ENCODE measurements around the gene CENPA.
A peak's percentile ranks its signal among the peaks of the same experiment; 100 is the strongest.
"Not testable (repeated sequence)": the region's sequence is repeated elsewhere in the genome, so short reads cannot be mapped to it uniquely, and the experiment has no call there.

The CENPA gene

DNA sequence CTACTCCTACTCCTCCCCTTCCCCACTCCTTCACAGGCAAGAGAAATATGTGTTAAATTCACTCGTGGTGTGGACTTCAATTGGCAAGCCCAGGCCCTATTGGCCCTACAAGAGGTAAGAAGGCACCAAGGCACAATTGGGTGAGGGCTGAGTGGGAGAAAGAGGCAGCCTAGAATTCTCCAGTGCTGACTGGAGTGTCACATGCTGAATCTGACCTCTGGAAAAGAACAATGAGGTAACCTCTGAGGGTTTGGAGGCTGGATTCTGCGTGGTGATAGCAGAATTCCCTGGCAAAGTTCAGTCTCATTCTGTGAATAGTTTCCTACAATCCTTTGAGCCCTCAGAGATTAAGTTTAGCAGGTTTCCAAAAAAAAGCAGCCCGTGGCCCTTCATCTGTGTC, 6.9 kb downstream of the CENPA start:
- no peak for DNase-seq (ENCODE audit: low spot score)

- DNase-seq (ENCODE audit: low spot score) = no peak
Observed at GRCh38 chr2:26793518-26793917, 7.7 kb downstream of the CENPA start.

DNA sequence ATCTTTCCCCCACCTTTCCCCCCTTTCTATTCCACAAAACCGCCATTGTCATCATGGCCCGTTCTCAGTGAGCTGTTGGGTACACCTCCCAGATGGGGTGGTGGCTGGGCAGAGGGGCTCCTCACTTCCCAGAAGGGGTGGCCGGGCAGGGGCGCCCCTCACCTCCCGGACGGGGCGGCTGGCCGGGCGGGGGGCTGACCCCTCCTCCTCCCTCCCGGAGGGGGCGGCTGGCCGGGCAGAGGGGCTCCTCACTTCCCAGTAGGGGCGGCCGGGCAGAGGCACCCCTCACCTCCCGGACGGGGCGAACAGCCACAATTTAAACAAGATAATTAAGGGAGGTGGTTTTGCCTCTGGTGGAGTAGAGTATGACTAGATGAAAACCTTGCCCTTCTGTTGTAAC, 9.3 kb downstream of the CENPA start:
- not testable (repeated sequence) for DNase-seq (ENCODE audit: low spot score)

DNA sequence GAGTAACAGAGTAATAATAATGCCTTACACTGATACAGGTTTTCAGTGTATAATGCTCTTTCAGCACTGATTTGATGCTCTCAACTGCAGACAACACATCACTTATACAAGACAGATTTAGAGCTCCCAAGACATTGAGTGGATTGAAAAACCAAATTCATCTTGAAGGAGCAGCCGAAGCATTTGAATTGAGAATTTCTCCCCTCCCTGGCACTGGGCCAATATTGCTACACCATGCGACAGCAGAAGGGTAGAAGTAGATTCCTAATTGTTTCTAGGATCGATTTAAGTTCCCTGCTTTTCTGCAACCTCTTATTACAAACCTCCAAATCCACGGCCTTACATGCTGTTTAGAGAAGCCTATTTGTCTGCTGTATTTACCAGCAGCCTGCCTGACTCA, 15.5 kb downstream of the CENPA start:
- no peak for DNase-seq (ENCODE audit: low spot score)

GRCh38 chr2:26801796-26802195, 15.9 kb downstream of the CENPA start:
- no peak for DNase-seq (ENCODE audit: low spot score)

DNA sequence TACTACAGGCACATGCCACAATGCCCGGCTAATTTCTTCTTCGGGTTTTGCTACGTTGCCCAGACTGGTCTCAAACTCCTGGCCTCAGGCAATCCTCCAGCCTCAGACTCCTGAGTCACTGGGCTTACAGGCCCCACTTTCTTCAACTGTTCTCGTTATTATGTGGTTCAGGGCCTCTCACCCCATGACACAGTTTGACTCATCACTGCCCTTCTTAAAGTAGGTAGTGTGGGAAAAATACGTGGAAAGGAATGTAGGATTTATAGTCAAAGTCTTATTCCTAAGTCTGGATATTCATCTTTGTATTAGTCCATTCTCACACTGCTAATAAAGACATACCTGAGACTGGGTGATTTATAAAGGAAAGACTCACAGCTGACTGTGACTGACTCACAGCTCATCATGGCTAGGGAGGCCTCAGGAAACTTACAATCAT, 19.4 kb downstream of the CENPA start:
- DNase-seq (ENCODE audit: low spot score) = no peak

- DNase-seq (ENCODE audit: low spot score) = no peak
Observed at GRCh38 chr2:26807788-26808460, 22.1 kb downstream of the CENPA start.

DNA sequence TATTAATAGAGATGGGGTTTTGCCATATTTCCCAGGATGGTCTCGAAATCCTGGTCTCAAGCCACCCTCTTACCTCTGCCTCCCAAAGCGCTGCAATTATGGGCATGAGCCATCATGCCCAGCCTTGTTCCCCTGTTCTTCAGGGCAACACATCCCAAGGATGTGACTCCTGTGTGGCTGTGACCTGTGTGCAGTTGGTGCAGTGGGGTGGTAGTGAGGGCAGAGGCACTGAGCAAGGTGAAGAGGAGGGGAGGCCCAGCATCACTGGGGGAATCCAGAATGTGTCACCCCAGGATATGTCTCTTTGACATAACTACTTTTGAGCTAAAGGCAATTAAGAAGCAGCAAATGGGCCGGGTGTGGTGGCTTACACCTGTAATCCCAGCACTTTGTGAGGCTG, 23.4 kb downstream of the CENPA start:
- DNase-seq (ENCODE audit: low spot score) = no peak

DNA sequence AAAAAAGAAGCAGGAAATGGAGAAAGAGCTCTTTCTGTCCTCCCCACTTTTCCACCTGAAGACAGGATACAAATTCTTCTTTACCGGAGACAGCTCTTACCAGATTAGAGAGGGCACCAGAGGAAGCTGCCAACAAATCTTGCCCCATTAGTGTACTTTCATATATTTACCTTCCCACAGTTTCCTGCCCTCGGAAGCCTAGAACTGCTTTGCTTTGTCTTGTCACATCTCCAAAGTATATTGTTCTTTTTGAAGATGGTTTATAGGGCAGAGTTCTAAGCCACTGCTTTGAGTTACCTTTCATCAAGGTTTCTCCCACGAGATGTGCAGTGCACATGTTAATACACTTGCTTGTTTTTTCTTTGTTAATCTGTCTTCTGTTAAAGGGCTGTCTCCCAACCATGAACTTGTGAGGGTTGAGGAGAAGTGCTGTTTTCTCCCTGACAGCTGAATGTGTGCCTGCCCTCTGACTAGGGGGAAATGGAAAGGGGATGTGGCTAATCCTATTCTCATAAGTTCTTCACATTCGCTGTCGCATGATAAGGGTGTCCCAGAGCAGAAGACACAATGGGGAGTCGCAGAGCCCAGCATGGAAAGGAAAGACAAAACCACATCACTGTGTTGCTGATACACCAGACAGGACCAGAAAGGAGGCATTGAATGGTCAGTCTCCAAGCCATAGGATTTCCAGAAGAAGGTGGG, 24.2 kb downstream of the CENPA start:
- no peak for DNase-seq (ENCODE audit: low spot score)

- no peak for DNase-seq (ENCODE audit: low spot score)
Observed at GRCh38 chr2:26811261-26811660, 25.4 kb downstream of the CENPA start.

DNA sequence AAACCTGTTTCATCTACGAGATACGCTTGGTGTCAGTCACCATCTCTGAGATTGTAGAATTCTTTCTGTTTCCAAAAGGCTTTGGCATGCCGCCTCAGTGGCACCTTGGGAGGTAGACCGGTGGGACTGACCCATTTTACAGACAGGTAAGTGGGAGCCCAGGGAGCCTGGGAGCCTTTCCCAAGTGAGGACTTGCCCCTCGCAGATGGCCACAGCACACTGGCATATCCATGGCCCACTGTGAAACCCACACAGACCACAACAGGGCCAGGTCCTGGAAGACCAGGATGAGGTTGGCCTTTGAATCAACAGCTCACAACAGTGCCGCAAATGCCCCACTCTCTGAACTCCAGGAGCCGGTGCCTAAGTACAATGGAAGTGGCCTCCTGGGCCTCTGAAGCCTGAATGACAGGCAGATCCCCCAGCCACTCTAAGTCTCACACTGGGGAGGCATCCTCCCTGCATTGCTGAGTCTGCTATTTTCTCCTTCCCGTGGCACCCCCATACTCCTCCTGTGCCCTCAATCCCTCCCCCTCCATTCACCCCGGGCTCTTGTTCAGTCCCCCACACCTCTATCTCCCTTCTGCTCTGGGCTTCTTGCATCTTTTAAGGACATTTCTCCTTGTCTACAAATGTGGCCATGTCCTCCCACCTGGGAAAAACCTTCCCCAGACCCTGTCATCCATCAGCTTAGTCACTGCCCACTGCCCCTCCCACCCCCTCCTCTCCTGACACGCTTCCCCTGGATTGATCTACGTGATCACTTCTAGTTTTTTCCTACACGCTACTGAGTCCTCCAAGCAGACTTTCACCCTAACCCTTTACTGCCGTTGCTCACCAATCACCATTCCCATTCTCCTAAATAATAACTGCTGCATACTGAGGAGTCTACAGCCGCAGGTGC, 26.2 kb downstream of the CENPA start:
- DNase-seq (ENCODE audit: low spot score) = no peak

- DNase-seq (ENCODE audit: low spot score) = no peak
Observed at GRCh38 chr2:26812731-26813130, 26.9 kb downstream of the CENPA start.

GRCh38 chr2:26814072-26814765, 28.4 kb downstream of the CENPA start:
- DNase-seq (ENCODE audit: low spot score) = not testable (repeated sequence)

DNA sequence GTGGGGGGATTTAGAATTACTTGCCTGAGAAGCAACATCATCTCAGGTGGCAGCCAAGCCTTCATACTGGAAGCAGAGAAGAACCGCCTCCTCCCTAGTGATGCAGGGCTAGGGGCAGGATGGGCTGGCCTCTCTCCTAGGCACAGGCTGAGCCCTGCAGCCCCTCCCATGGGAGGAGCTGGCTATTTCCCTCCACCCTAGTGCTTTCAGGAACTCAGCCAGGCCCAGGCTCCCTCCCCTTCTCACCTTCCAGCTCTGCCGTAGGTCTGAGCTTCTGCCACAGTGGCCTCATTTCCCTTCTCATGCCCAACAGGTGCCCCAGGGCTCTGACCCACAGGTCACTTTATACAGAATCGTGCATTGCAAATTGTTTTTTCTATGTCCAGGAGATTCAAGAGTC, 31.0 kb downstream of the CENPA start:
- DNase-seq (ENCODE audit: low spot score) = peak; percentile 7

- DNase-seq (ENCODE audit: low spot score) = no peak
Observed at GRCh38 chr2:26818255-26818654, 32.4 kb downstream of the CENPA start.

DNA sequence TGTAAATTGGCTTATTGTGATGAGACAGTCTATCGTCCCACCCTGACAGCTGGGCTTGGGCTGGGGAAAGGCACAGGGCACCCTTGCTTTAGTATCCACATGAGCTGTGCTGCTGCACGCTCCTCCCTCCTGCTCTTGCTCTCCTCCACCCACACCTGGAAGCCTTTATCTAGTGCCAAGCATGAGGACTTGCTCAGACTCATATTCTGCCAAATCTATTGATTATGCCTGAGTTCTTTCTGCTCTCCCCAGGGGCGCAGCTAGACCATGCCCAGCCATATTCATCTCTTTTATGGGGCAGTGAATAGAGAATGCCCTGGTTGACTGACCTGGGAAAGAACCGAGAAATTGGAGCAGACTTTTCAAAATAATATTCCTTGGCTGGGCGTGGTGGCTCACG, 33.1 kb downstream of the CENPA start:
- DNase-seq (ENCODE audit: low spot score) = no peak

DNA sequence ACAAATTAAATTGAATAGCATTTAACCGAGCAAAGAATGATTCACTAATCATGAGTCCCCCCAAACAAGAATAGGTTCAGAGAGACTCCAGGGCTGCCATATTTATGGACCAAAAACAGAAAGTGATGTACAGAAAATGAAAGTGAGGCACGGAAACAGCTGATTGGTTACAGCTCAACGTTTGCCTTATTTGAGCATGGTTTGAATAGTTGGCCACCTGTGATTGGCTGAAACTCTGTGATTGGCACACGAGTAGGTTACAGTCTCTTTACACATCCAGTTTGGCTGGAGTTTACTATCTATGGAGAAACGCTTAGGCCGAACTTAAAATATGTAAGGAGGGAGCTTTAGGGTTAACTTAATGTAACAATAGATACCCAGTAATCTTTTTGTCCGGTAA, 35.1 kb downstream of the CENPA start:
- no peak for DNase-seq (ENCODE audit: low spot score)

- no peak for DNase-seq (ENCODE audit: low spot score)
Observed at GRCh38 chr2:26822877-26823276, 37.0 kb downstream of the CENPA start.

- no peak for DNase-seq (ENCODE audit: low spot score)
Observed at GRCh38 chr2:26838121-26838906, 52.5 kb downstream of the CENPA start.

DNA sequence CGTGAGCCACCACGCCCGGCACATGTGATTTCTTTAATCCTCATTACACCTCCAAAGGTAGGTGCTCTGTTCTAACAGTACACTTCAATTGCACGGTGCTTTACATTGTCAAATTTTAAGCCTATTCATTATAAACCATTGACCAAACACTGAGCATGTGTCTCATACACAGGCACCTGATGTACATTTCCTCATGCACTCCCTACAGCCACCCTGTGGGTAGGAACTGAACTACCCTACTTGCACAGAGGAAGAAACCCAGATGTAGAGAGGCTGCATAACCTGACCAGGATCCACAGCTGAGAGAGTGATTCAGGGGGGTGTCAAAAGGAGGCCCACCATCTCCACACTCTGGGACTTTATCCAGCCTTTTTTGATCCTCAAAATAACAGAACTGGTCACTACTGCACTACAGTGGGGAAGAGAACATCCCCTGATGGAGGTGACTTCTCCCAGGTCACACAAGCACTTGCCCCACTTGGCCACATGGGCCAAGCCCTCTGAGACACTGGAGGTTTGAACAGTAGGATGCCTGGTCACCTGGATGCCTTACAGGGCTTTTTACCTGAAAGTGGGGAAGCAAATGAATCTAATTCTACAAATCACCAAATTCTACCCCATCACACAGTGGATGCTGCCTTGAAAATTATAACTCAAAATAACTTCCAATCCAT, 55.2 kb downstream of the CENPA start:
- no peak for DNase-seq (ENCODE audit: low spot score)

DNA sequence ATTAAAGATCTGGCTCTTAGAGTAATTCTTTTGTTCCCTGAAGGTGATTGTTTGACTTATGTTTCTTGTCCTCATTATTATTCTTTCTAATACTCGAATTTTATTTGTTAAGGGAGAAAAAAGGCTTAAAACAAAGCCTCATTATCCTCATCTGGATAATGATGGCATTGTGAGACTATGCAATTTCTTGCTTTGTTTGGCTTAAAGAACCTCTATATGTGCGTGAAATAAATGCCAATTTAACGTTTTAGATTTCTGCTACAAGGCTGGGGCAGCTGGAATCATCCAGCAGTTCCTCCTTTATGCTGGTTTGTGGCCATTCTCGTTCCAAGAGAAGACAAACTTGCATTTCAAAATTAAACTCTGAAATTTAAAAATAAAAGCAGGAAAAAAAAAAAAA, 57.2 kb downstream of the CENPA start:
- no peak for DNase-seq (ENCODE audit: low spot score)
